HEK293T (cell line): ENCODE results near the gene HYPK.
"Not testable (repeated sequence)": the region's sequence is repeated elsewhere in the genome, so short reads cannot be mapped to it uniquely, and the experiment has no call there.

Source experiments
- BHLHE40 ChIP-seq: fragments of 450-650 bp; IDR thresholded peaks from 2 replicates; pipeline ENCODE4 v1.6.1; 2016; ENCODE audit warnings: mild to moderate bottlenecking, moderate library complexity, borderline replicate concordance
- FOXK2 ChIP-seq: fragments of 450-650 bp; IDR thresholded peaks from 2 replicates; pipeline ENCODE4 v1.6.1; 2016; ENCODE audit warnings: mild to moderate bottlenecking
- FOXM1 ChIP-seq: fragments of 450-650 bp; IDR thresholded peaks from 2 replicates; pipeline ENCODE4 v1.6.1; 2017; ENCODE audit warnings: mild to moderate bottlenecking, borderline replicate concordance
- HDGF ChIP-seq: fragments of 450-650 bp; IDR thresholded peaks from 2 replicates; pipeline ENCODE4 v1.6.1; 2017; ENCODE audit warnings: antibody characterized with exemption, borderline replicate concordance
- L3MBTL2 ChIP-seq: fragments of 450-650 bp; conservative IDR thresholded peaks from 2 replicates; pipeline ENCODE4 v1.6.1; 2016; ENCODE audit warnings: mild to moderate bottlenecking
- PKNOX1 ChIP-seq: fragments of 450-650 bp; IDR thresholded peaks from 2 replicates; pipeline ENCODE4 v1.6.1; 2016
- SP1 ChIP-seq: fragments of 450-650 bp; IDR thresholded peaks from 2 replicates; pipeline ENCODE4 v1.6.1; 2017
- TARDBP ChIP-seq: fragments of 450-650 bp; IDR thresholded peaks from 2 replicates; pipeline ENCODE4 v1.6.1; 2016

GRCh38 chr15:43831519-43832052 lies 31.2 kb downstream of the HYPK start:
- TF ChIP-seq HDGF, TARDBP, FOXK2, BHLHE40, SP1, L3MBTL2, PKNOX1, FOXM1: not testable (repeated sequence)
